Heart left ventricle (tissue), 13 donors: ENCODE data around the gene KIF1C.

Source experiments
- CTCF ChIP-seq, 12 donors: fragments of 200-600 bp; sonication (generic) in 4 of 12; IDR thresholded peaks; one replicate each; pipeline versions ENCODE4 v1.5.0 to v1.8.0; 2018 to 2022; ENCODE audit warnings: antibody characterized with exemption in 12 of 12, mild to moderate bottlenecking in 5 of 12
- POLR2A ChIP-seq, 2 donors: fragments of 450-650 bp; IDR thresholded peaks; one replicate each; pipeline ENCODE4 v1.6.1; 2017; ENCODE audit warnings: antibody characterized with exemption in 2 of 2, mild to moderate bottlenecking in 2 of 2, moderate library complexity in 2 of 2
- donor health status: ischemic (EF 13 %, LVEDD 7.1; RV severe dilation, severe dysfunction).
- donor health status: DM: no; HTN: yes; CAD: no.
- donor health status: DM: no; HTN: no; CAD: no.
- donor health status: ischemic (EF 25% LVEDD 6.9; RV normal size, moderate dysfunction).
- donor health status: ischemic (EF 25% LVEDD 5.7; RV mildly dilated, moderate dysfunction).
- donor health status: ischemic (EF 35%, LVEDD 5.7; RV mildly dilated, moderate dysfunction).
- donor health status: nonischemic (EF 11% LVEDD 7.7; RV severe dilation, severe dysfunction).
- donor health status: DM: yes; HTN: yes; CAD: no.
- donor health status: PGD.
- donor health status: ischemic (EF 29% LVEDD 5.4; RV normal size, mild dysfunction).
- donor health status: nonischemic (EF 23%, LVEDD 6.1; RV moderate dilation, normal function).

GRCh38 chr17:5023588-5024147 is 25.9 kb downstream of the KIF1C start:
- TF ChIP-seq CTCF (IDR thresholded peaks at IDR 0.05) (no peak), POLR2A (IDR thresholded peaks at IDR 0.05) (no peak)
